HG03558 (cell line): ENCODE measurements around the gene C14orf93.

ENCODE experiments used
- ATAC-seq: cut with Tn5 transposase; IDR thresholded peaks from one replicate; pipeline ENCODE4 v1.9.1; 2021; ENCODE audit warnings: moderate number of reproducible peaks; ENCODE audit not compliant: unreplicated experiment; ENCODE audit errors: extremely low read depth

The C14orf93 gene

GRCh38 chr14:23009939-23010726 is at the start of gene C14orf93:
C14orf93 (minus strand) TSS chr14:23010143; CDS start chr14:22999023, 11,120 bp downstream.
- ATAC-seq: no peak

- no peak for ATAC-seq
Observed at GRCh38 chr14:23058654-23059504, 48.9 kb upstream of the C14orf93 start.

GRCh38 chr14:23057757-23058653 is 48.1 kb upstream of the C14orf93 start:
- ATAC-seq: no peak

- no peak for ATAC-seq
Observed at GRCh38 chr14:23056956-23057756, 47.2 kb upstream of the C14orf93 start, which contains the start of gene CDH24. CDH24 (minus strand) TSS chr14:23057520; CDS start chr14:23055733, 1,787 bp downstream.

GRCh38 chr14:23056145-23056955 is 46.4 kb upstream of the C14orf93 start:
- ATAC-seq: no peak

GRCh38 chr14:23055621-23056144 is 45.7 kb upstream of the C14orf93 start:
- ATAC-seq: no peak

GRCh38 chr14:23055147-23055550 is 45.2 kb upstream of the C14orf93 start:
- ATAC-seq: no peak

GRCh38 chr14:23054000-23054811 is 44.3 kb upstream of the C14orf93 start:
- ATAC-seq: no peak

GRCh38 chr14:23053426-23053825 is 43.5 kb upstream of the C14orf93 start:
- no peak for ATAC-seq

GRCh38 chr14:23052671-23053070 is 42.7 kb upstream of the C14orf93 start:
- no peak for ATAC-seq

GRCh38 chr14:23052182-23052623 is 42.3 kb upstream of the C14orf93 start:
- ATAC-seq: no peak

GRCh38 chr14:23051141-23052057 is 41.5 kb upstream of the C14orf93 start:
- no peak for ATAC-seq

- no peak for ATAC-seq
Observed at GRCh38 chr14:23049011-23049410, 39.1 kb upstream of the C14orf93 start.

GRCh38 chr14:23047751-23048693 is 38.1 kb upstream of the C14orf93 start:
- no peak for ATAC-seq

GRCh38 chr14:23047034-23047634 is 37.2 kb upstream of the C14orf93 start:
- no peak for ATAC-seq
